Measurements from ENCODE around the gene TECR.
"Not testable (repeated sequence)": the region's sequence is repeated elsewhere in the genome, so short reads cannot be mapped to it uniquely, and the experiment has no call there.

TECR gene, protein sequence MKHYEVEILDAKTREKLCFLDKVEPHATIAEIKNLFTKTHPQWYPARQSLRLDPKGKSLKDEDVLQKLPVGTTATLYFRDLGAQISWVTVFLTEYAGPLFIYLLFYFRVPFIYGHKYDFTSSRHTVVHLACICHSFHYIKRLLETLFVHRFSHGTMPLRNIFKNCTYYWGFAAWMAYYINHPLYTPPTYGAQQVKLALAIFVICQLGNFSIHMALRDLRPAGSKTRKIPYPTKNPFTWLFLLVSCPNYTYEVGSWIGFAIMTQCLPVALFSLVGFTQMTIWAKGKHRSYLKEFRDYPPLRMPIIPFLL

DNA sequence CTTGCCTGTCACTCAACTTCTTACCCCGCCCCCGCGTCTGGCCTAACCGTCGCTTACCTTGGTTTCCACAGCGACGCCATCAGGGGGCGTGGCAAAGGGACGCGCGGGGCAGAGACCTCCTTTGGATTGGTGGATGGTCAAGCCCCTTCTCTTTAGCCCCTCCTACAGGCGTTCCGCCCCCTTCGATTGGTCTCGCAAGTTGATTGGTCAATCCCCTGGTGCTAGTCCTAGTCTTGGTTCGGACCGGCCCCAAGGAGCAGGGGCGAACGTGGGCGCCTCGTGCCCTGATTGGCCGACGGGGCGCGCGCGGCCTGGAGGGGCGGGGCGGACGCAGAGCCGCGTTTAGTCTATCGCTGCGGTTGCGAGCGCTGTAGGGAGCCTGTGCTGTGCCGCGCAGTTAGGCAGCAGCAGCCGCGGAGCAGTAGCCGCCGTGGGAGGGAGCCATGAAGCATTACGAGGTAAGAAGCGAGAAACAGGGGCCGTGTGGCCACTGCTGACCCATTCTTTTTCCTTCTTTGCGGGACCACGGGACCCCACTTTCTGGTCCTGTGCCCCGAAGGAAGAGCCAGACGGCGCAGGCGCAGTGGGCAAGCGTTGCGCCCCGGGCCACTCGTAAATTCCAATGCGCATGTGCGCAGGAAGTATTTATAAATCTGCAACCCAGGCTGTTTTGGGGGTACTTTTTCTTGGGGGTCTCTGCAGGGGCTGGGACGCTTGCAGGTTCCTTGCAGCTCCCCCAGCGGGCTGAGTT lies at the start of gene TECR:
Gene TECR, plus strand, starts transcription at position 341 of the 751 bp plus-strand sequence. Its CDS starts 103 bp downstream, at position 444.
- DNase-seq, result peak; percentile 100

DNA sequence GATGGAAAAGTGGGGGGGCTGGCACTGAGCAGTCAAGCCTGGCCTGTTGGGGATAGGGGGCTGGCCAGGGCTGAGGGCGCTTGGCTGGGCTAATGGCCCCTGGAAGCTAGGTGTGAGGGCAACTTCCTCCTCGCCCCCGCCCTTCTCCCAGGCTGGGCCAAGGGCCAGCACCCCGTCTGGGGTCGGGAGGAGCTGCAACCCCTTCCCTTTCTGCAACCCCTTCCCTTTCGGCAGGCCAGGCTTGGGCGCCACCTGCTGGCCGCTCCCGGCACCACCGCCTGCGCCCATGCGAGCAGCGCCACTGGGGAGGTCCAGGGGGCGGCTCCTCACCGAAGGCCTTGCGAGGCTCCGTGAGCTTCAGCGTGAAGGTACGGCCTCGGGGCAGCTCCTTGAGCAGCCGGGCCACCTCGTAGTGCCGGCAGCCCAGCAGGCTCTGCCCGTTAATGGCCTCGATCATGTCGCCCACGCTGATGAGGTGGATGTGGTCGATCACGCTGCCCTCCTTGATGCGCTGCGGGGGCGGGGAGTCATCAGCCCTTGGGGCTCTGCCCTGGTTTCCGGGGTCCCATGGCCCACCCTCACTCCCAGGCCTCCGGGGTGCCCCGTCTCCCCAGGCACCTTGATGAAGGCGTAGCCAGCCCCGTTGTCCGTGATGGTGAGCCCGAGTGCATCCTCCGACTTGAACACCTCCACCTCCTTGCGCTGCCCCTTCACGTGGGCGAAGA lies 49.3 kb upstream of the TECR start:
- DNase-seq, result peak; percentile 78

- DNase-seq, result no peak
Measured at GRCh38 chr19:14480700-14481079, 48.7 kb upstream of the TECR start.

DNA sequence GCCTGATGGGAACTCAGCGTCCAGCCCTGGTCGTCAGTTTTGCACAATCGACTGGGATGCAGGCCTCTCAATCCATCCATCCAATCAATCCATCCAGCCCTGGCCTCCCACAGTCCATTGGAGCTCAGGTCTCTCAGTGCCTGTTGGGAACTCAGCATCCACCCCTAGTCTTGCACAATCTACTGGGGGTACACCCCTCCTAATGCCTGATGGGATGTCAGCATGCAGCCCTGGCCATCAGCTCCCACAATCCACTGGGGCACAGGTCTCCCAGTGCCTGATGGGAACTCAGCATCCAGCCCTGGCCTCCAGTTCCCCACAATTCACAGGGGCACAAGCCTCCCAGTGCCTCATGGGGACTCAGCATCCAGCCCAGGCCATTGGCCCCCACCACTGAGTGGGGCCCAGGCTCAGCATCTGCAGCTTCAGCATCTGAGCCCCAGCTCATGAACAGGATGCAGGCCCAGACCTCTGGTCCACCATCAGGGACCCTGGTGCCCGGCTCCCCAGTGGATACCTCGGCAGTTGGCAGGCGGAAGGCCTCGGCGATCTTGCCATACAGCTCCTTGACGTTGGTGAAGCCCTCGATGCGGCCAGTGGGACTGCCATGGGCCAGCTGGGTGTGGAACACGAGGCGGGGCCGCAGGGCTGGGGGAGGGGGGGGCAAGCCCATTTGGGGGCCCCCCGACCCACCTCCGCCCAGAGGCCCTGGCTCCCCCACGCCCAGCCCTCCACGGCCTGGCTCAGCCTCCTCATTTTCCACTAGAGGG lies 47.0 kb upstream of the TECR start:
- DNase-seq, result no peak

DNA sequence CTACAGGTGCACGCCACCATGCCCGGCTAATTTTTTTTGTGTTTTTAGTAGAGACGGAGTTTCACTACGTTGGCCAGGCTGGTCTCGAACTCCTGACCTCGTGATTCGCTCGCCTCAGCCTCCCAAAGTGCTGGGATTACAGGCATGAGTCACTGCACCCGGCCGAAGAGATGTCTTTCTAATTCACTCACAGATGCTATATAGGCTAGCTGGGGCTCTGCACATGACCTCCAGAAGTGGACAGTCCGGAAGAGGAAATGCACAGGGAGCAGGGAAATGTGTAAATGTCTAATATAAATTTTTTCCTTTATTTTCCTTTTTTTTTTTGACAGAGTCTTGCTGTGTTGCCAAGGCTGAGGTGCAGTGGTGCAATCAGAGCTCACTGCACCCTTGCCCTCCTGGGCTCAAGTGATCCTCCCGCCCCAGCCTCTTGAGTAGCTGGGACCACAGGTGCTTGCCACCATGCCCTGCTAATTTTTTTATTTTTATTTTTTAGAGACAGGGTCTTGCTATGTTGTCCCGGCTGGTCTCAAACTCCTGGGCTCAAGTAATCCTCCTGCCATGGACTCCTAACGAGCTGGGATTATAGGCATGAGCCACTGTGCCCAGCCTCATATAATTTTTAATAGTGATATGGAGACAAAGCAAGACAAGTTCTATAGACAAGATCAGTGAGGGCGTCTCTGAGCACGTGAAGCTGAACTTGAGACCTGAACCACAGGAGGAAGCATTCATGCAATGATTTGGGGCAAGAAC lies 41.8 kb upstream of the TECR start:
- no peak for DNase-seq

- no peak for DNase-seq
Measured at GRCh38 chr19:14492756-14493337, 36.5 kb upstream of the TECR start.

- no peak for DNase-seq
Measured at GRCh38 chr19:14494411-14494810, 35.0 kb upstream of the TECR start.

GRCh38 chr19:14494910-14495671 lies 34.3 kb upstream of the TECR start:
- DNase-seq, result no peak

GRCh38 chr19:14495672-14496028 lies 33.7 kb upstream of the TECR start:
- no peak for DNase-seq

- DNase-seq, result peak; percentile 90
Measured at GRCh38 chr19:14496029-14496833, 33.2 kb upstream of the TECR start, which contains the start of gene GIPC1. Gene GIPC1, minus strand, starts transcription at chr19:14496127. Its CDS starts 13,151 bp downstream, at chr19:14482976.

GRCh38 chr19:14496834-14497227 lies 32.6 kb upstream of the TECR start:
- no peak for DNase-seq

GRCh38 chr19:14497228-14497921 lies 32.0 kb upstream of the TECR start:
- DNase-seq, result no peak

DNA sequence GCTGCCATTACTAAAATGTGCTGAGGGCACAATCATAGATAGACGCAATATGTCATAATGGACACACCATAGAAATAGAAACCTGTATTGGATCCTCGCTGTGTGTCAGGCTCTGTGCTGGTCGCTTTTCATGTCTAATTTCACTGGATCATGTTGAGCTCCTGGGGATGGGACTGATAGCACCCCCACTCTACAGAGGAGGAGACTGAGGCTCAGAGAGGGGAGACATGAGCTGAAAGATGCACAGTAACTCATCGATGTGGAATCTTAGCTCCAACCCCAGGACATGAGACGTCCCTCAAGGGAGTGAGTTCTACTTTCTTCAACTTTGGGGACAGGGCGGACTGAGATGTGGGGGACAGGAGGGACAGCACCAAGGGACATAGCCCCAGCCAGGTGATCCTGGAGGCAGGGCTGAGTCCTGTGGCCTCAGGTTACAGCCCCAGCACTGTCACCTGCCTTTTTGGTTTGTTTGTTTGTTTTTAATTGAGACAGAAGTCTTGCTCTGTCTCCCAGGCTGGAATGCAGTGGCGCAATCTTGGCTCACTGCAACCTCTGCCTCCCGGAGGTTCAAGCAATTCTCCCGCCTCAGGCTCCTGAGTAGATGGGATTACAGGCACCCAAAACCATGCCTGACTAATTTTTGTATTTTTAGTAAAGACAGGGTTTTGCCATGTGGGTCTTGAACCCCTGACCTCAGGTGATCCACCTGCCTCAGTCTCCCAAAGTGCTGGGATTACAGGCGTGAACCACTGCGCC lies 26.9 kb upstream of the TECR start:
- DNase-seq, result no peak

DNA sequence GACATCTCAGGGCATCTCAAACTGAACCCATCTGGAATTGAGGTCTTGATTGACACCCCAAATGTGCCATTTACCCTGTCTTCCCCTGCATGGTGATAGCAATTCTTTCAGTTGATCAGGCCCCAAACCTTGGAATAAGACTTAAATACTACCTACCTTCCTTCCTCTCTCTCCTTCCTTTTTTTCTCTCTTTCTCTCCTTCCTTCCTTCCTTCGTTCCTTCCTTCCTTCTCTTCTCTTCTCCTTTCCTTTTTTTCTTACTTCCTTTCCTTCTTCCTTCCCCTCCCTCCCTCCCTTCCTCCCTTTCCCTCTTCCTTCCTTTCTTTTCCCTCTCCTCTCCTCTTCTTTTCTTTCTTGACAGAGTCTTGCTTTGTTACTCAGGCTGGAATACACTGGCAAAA lies 26.1 kb upstream of the TECR start:
- DNase-seq, result no peak

GRCh38 chr19:14504575-14504974 lies 24.8 kb upstream of the TECR start:
- DNase-seq, result not testable (repeated sequence)

GRCh38 chr19:14505488-14506239 lies 23.7 kb upstream of the TECR start:
- peak; percentile 80 for DNase-seq

GRCh38 chr19:14507704-14508542 lies 21.5 kb upstream of the TECR start:
- no peak for DNase-seq
